Measurements from ENCODE around the gene KIF14. TPM values are rescaled to one million over a fixed set of nuclear protein-coding genes. Genes with fewer than 3 reads are reported as not detected.

KIF14 gene
- total and polyA plus RNA-seq, 2 of the 13 experiments (the other 11 are each of a cell fraction or from before 2014, with no cell fraction given), result 3.3 to 11.2 TPM

GRCh38 chr1:200620273-200621131, at the start of gene KIF14 (continued):
- TF ChIP-seq, protein P1, sequence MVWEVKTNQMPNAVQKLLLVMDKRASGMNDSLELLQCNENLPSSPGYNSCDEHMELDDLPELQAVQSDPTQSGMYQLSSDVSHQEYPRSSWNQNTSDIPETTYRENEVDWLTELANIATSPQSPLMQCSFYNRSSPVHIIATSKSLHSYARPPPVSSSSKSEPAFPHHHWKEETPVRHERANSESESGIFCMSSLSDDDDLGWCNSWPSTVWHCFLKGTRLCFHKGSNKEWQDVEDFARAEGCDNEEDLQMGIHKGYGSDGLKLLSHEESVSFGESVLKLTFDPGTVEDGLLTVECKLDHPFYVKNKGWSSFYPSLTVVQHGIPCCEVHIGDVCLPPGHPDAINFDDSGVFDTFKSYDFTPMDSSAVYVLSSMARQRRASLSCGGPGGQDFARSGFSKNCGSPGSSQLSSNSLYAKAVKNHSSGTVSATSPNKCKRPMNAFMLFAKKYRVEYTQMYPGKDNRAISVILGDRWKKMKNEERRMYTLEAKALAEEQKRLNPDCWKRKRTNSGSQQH (CRISPR knock-in tag; IDR thresholded peaks at IDR 0.05; ENCODE audit: low read depth), result peak; percentile 77; the same call in 1 of the 2 replicates
- TF ChIP-seq PHF21A (CRISPR knock-in tag; IDR thresholded peaks at IDR 0.05), result peak; percentile 33; the same call in 1 of the 2 replicates
- TF ChIP-seq RFX1 (IDR thresholded peaks at IDR 0.05), result peak; percentile 77
- TF ChIP-seq, protein P2, sequence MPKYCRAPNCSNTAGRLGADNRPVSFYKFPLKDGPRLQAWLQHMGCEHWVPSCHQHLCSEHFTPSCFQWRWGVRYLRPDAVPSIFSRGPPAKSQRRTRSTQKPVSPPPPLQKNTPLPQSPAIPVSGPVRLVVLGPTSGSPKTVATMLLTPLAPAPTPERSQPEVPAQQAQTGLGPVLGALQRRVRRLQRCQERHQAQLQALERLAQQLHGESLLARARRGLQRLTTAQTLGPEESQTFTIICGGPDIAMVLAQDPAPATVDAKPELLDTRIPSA (CRISPR knock-in tag; IDR thresholded peaks at IDR 0.05; ENCODE audit: borderline replicate concordance), result 0 out of 2 replicates have a peak, but pooled peaks have one; percentile 34
- peak; percentile 53; the same call in 1 of the 2 replicates for TF ChIP-seq CAMTA2 (CRISPR knock-in tag; IDR thresholded peaks at IDR 0.05; ENCODE audit: borderline replicate concordance)
- peak; percentile 95 for TF ChIP-seq HDAC1 (CRISPR knock-in tag; IDR thresholded peaks at IDR 0.05)
- peak; percentile 41 for TF ChIP-seq ZNF883 (CRISPR knock-in tag; IDR thresholded peaks at IDR 0.05; ENCODE audit: not compliant biosample characterization)
- TF ChIP-seq ZNF768 (CRISPR knock-in tag; IDR thresholded peaks at IDR 0.05), result peak; percentile 54; the same call in 1 of the 2 replicates
- TF ChIP-seq, protein P3, sequence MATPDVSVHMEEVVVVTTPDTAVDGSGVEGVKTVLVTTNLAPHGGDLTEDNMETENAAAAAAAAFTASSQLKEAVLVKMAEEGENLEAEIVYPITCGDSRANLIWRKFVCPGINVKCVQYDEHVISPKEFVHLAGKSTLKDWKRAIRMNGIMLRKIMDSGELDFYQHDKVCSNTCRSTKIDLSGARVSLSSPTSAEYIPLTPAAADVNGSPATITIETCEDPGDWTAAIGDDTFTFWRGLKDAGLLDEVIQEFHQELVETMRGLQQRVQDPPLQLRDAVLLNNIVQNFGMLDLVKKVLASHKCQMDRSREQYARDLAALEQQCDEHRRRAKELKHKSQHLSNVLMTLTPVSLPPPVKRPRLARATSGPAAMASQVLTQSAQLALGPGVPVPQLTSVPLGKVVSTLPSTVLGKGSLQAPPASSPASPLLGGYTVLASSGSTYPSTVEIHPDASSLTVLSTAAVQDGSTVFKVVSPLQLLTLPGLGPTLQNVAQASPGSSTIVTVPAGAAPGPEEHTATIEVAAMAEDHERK (CRISPR knock-in tag; IDR thresholded peaks at IDR 0.05; ENCODE audit: low read depth), result 0 out of 2 replicates have a peak, but pooled peaks have one; percentile 31
- TF ChIP-seq ZKSCAN5 (CRISPR knock-in tag; IDR thresholded peaks at IDR 0.05), result no peak
- peak; percentile 81 for TF ChIP-seq KMT2B (CRISPR knock-in tag; IDR thresholded peaks at IDR 0.05)
- TF ChIP-seq, protein P4, sequence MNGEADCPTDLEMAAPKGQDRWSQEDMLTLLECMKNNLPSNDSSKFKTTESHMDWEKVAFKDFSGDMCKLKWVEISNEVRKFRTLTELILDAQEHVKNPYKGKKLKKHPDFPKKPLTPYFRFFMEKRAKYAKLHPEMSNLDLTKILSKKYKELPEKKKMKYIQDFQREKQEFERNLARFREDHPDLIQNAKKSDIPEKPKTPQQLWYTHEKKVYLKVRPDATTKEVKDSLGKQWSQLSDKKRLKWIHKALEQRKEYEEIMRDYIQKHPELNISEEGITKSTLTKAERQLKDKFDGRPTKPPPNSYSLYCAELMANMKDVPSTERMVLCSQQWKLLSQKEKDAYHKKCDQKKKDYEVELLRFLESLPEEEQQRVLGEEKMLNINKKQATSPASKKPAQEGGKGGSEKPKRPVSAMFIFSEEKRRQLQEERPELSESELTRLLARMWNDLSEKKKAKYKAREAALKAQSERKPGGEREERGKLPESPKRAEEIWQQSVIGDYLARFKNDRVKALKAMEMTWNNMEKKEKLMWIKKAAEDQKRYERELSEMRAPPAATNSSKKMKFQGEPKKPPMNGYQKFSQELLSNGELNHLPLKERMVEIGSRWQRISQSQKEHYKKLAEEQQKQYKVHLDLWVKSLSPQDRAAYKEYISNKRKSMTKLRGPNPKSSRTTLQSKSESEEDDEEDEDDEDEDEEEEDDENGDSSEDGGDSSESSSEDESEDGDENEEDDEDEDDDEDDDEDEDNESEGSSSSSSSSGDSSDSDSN (CRISPR knock-in tag; IDR thresholded peaks at IDR 0.05), result 0 out of 2 replicates have a peak, but pooled peaks have one; percentile 4
- peak; percentile 48; the same call in 1 of the 2 replicates for TF ChIP-seq HOXA3 (CRISPR knock-in tag; IDR thresholded peaks at IDR 0.05)
- no peak for TF ChIP-seq JDP2 (CRISPR knock-in tag; IDR thresholded peaks at IDR 0.05; ENCODE audit: borderline replicate concordance)
- TF ChIP-seq ZNF615 (CRISPR knock-in tag; IDR thresholded peaks at IDR 0.05; ENCODE audit: borderline replicate concordance), result no peak
- peak; percentile 48; the same call in 1 of the 2 replicates for TF ChIP-seq SPEN (CRISPR knock-in tag; IDR thresholded peaks at IDR 0.05; ENCODE audit: low read depth)
- TF ChIP-seq CCDC6 (CRISPR knock-in tag; IDR thresholded peaks at IDR 0.05), result peak; percentile 78; the same call in 1 of the 2 replicates
- peak; percentile 85; the same call in 1 of the 2 replicates for TF ChIP-seq ZFP91 (CRISPR knock-in tag; IDR thresholded peaks at IDR 0.05; ENCODE audit: borderline replicate concordance)
- peak; percentile 91 for TF ChIP-seq TAF15 (IDR thresholded peaks at IDR 0.05; ENCODE audit: low read depth, low read length, poor library complexity, severe bottlenecking)
- TF ChIP-seq SNAI1 (CRISPR knock-in tag; IDR thresholded peaks at IDR 0.05; ENCODE audit: borderline replicate concordance), result 0 out of 2 replicates have a peak, but pooled peaks have one; percentile 9
